Endothelial cell of umbilical vein (primary cell): ENCODE results near the gene NUDT3.

Experiments
- CTCF ChIP-seq, 2 donors: IDR thresholded peaks; 1 replicate in 1 of 2; 2 replicates in 1 of 2; pipeline ENCODE4 v1.5.1; 2011; ENCODE audit warnings: low read length in 2 of 2, mild to moderate bottlenecking in 2 of 2, moderate library complexity in 2 of 2, control low read depth in 1 of 2, inconsistent platforms in 1 of 2, low read depth in 1 of 2; ENCODE audit not compliant: insufficient read depth in 1 of 2; ENCODE audit errors: extremely low read depth in 1 of 2
- EZH2 ChIP-seq: IDR thresholded peaks from 2 replicates; pipeline ENCODE4 v1.6.1; 2012; ENCODE audit warnings: borderline replicate concordance, low read depth, mild to moderate bottlenecking, moderate library complexity, low read length, inconsistent platforms; ENCODE audit not compliant: severe bottlenecking
- FOS ChIP-seq: IDR thresholded peaks from 2 replicates; pipeline ENCODE4 v1.6.1; 2011; ENCODE audit warnings: mild to moderate bottlenecking, low read length, moderate library complexity, borderline replicate concordance; ENCODE audit not compliant: insufficient read depth
- MYC ChIP-seq: IDR thresholded peaks from one replicate; pipeline ENCODE4 v1.6.1; 2011; ENCODE audit warnings: mild to moderate bottlenecking, low read depth, low read length
- POLR2A ChIP-seq: IDR thresholded peaks from 2 replicates; pipeline ENCODE4 v1.6.1; 2012; ENCODE audit warnings: low read depth, mild to moderate bottlenecking, control low read depth, low read length

DNA sequence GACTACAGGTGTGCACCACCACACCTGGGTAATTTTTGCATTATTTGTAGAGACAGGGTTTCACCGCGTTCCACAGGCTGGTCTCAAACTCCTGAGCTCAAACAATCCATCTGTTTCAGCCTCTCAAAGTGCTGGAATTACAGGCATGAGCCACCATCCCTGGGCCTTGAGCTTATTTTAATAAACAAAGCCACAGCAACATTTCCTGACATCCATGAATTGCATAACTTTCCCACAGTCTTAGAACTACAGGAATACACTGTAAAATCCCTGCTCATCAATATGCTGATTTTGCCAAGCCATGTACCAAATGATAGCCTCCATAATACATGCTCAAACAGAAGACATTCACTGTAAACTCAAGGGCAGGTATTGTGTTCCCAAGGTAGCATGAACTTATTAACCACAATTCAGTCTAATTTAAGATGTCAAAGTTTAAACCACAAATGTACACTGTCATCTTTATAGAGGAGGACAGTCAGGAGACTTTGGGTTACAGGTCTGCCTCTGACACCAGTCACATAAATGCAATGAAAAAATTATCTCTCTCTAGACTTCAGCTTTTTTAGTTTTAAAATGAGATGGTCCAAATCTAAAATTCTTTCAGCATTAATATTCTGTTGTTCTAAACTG lies 40.0 kb downstream of the NUDT3 start:
- TF ChIP-seq CTCF (IDR thresholded peaks at IDR 0.05; ENCODE audit: extremely low read depth in 1 of 2, insufficient read depth in 1 of 2, low read depth in 1 of 2, low read length in 2 of 2) = no peak
- TF ChIP-seq MYC = no peak
- no peak for TF ChIP-seq EZH2
- no peak for TF ChIP-seq POLR2A
- TF ChIP-seq FOS = no peak
